BE2C (cell line): ENCODE results near the gene PAX1.
A peak's percentile ranks its signal among the peaks of the same experiment; 100 is the strongest.

ENCODE experiments used
- DNase-seq: peaks from one replicate; pipeline ENCODE4 v3.0.0-alpha.2; 2020
- H3K27me3 ChIP-seq: fragments of 250-450 bp; sonication (Bioruptor Pico); 2 replicates; pipeline ENCODE4 v1.5.1; 2020; ENCODE audit warnings: mild to moderate bottlenecking
- H3K36me3 ChIP-seq: fragments of 250-450 bp; sonication (Bioruptor Pico); 2 replicates; pipeline ENCODE4 v1.5.1; 2020; ENCODE audit warnings: mild to moderate bottlenecking
- H3K4me1 ChIP-seq: fragments of 250-450 bp; sonication (Bioruptor Pico); 2 replicates; pipeline ENCODE4 v1.5.1; 2020
- H3K4me3 ChIP-seq: 2 replicates; pipeline ENCODE4 v1.5.1; 2011; ENCODE audit warnings: low read depth, low read length
- H3K9me3 ChIP-seq: fragments of 250-450 bp; sonication (Bioruptor Pico); 2 replicates; pipeline ENCODE4 v1.5.1; 2020
- CTCF ChIP-seq: IDR thresholded peaks from 2 replicates; pipeline ENCODE4 v1.5.1; 2012; ENCODE audit warnings: mild to moderate bottlenecking, low read depth, low read length

Gene PAX1

GRCh38 chr20:21682521-21682954 lies 22.9 kb upstream of the PAX1 start:
- no peak for DNase-seq
- H3K4me3 ChIP-seq: no peak overlapping the region
- no peaks in the 10 kb centered on the region for H3K36me3 ChIP-seq
- H3K27me3 ChIP-seq: no peaks in the 10 kb centered on the region; the same call in 1 of the 2 replicates
- TF ChIP-seq CTCF: no peak
- H3K9me3 ChIP-seq: no peaks in the 10 kb centered on the region
- H3K4me1 ChIP-seq: no peaks in the 10 kb centered on the region

GRCh38 chr20:21684671-21685070 lies 20.8 kb upstream of the PAX1 start:
- DNase-seq: no peak
- Histone ChIP-seq H3K9me3 (no peaks in the 10 kb centered on the region), H3K4me1 (no peaks in the 10 kb centered on the region), H3K4me3 (no peak overlapping the region), H3K36me3 (no peaks in the 10 kb centered on the region), H3K27me3 (no peaks in the 10 kb centered on the region; the same call in 1 of the 2 replicates)
- TF ChIP-seq CTCF: no peak

GRCh38 chr20:21685981-21686380 lies 19.5 kb upstream of the PAX1 start:
- no peaks in the 10 kb centered on the region for H3K4me1 ChIP-seq
- H3K36me3 ChIP-seq: no peaks in the 10 kb centered on the region
- H3K27me3 ChIP-seq: no peaks in the 10 kb centered on the region; the same call in 1 of the 2 replicates
- no peak for DNase-seq
- no peak overlapping the region for H3K4me3 ChIP-seq
- no peaks in the 10 kb centered on the region for H3K9me3 ChIP-seq
- no peak for TF ChIP-seq CTCF

GRCh38 chr20:21693322-21693721 lies 12.1 kb upstream of the PAX1 start:
- H3K4me1 ChIP-seq: no peaks in the 10 kb centered on the region
- TF ChIP-seq CTCF: peak; percentile 42
- no peaks in the 10 kb centered on the region; the same call in 1 of the 2 replicates for H3K9me3 ChIP-seq
- H3K36me3 ChIP-seq: no peaks in the 10 kb centered on the region
- no peak for DNase-seq
- peaks cover 9% of the 10 kb centered on the region; the same call in 1 of the 2 replicates for H3K27me3 ChIP-seq
- no peak overlapping the region for H3K4me3 ChIP-seq

GRCh38 chr20:21698494-21699215 lies 6.8 kb upstream of the PAX1 start:
- Histone ChIP-seq H3K4me3 (no peak overlapping the region), H3K4me1 (no peaks in the 10 kb centered on the region), H3K27me3 (peaks cover 61% of the 10 kb centered on the region), H3K36me3 (no peaks in the 10 kb centered on the region), H3K9me3 (no peaks in the 10 kb centered on the region; the same call in 1 of the 2 replicates)
- TF ChIP-seq CTCF: no peak
- DNase-seq: no peak

GRCh38 chr20:21699216-21699508 lies 6.3 kb upstream of the PAX1 start:
- Histone ChIP-seq H3K36me3 (no peaks in the 10 kb centered on the region), H3K27me3 (peaks cover 66% of the 10 kb centered on the region)
- TF ChIP-seq CTCF: no peak

More at GRCh38 chr20:21699216-21699508, 6.3 kb upstream of the PAX1 start:
- Histone ChIP-seq H3K9me3 (no peaks in the 10 kb centered on the region; the same call in 1 of the 2 replicates), H3K4me3 (no peak overlapping the region), H3K4me1 (no peaks in the 10 kb centered on the region)
- no peak for DNase-seq
